ENCODE results near the gene CFAP74.

Gene CFAP74

GRCh38 chr1:1918901-1919303 is 84.7 kb downstream of the CFAP74 start, which contains the start of gene TMEM52:
TMEM52 (minus strand) TSS chr1:1919279; CDS start chr1:1919265, 14 bp downstream.
- in situ Hi-C loops (cut with HindIII; ENCODE audit: low sequenced_read_pairs), result no loop called here

DNA sequence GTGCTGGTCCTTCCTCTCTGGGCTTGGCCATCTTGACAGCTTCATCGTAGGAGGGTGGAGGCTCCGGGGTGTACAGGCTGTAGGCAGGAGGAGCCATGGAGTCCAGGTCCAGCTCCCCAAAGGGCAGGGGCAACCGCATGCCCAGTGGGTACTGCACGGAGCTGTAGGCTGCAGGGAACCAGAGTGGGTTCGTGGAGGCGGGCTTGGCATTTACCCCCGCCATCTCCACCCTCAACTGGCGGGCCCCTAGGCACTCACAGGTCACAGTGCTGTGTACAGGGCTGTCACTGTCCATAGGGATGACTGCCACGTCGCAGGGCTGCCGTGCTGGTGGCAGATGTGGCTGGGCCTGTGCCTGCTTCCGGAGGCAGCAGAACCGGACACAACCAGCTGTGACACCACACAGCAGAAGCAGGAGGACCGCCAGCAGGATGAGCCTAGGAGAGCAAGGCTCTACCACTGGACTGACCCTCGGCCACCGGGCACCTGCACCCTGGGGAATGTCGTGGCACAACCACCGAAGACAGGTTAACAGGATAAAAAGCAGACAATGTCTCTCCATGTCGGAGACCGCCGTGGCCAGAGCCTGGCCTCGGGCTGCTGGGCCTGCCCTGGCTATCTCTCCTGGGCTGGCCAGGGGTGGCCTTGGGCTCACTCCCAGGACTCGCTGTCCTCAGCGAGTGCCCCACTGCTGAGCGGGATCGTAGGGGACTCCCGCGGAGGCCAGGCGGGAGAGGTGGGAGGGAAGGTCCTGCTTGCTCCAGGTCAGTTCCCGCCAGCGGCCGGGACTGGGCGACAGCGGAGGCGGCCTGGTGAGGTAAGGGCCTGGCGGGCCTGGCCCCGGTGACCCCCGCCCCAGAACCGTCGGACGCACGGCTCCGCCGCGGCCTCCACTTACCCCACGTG is 85.3 kb downstream of the CFAP74 start:
- in situ Hi-C loops (cut with HindIII; ENCODE audit: low sequenced_read_pairs), result no loop called here

- in situ Hi-C loops (cut with HindIII; ENCODE audit: low sequenced_read_pairs), result no loop called here
These were observed 86.1 kb downstream of the CFAP74 start for GRCh38 chr1:1917304-1917976.

DNA sequence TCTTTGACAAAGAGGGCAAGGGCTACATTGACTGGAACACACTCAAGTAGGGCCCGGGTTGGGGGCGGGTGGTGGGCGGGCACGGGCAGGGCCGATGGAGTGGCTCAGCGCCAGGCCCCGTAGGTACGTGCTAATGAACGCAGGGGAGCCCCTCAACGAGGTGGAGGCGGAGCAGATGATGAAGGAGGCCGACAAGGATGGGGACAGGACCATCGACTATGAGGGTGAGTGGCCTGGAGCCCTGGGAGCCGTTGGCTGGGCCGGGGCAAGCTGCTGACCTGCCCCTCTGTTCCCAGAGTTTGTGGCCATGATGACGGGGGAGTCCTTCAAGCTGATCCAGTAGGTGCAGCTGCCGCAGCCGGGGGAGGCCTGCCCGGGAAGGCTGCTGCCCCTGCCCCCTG is 86.7 kb downstream of the CFAP74 start:
- in situ Hi-C loops (cut with HindIII; ENCODE audit: low sequenced_read_pairs), result no loop called here

DNA sequence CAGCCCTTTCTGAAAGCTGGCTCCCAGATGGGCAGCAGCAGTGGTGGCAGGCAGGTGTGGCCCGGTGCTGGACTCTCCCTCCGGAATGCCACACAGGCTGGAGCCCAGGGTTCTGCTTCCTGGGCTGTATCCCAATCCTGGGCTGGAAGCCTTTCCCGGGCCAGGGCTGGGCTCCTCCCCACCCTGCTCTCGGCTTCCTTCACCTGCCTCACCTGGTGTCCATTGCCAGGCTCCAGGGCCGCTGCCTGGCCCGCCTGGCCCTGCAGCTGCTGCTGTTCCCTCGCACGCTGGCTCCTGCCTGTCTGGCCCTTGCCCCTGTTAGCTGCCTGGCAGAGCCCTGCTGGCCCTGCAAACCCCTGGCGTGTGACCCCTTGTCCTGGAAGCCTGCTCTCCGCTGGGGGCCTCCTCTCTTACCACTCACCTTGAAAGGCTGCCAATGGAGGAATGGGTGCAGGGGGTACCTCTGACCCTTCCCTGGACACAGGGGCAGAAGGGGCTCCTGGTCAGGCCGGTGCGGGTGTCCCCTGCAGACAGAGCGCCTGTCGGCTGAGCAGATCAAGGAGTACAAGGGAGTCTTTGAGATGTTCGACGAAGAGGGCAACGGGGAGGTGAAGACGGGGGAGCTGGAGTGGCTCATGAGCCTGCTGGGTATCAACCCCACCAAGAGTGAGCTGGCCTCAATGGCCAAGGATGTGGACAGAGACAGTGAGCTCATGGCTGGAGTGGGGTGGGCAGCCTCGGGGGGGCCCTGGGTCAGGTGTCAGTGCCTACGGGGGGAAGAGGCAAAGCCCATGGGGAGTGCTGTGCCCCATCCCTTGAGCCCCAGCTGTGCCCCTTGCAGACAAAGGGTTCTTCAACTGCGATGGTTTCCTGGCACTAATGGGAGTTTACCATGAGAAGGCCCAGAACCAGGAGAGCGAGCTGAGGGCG is 87.4 kb downstream of the CFAP74 start:
- in situ Hi-C loops (cut with HindIII; ENCODE audit: low sequenced_read_pairs), result no loop called here

GRCh38 chr1:1914971-1915692 is 88.5 kb downstream of the CFAP74 start, which contains the start of gene CALML6:
CALML6 (plus strand) TSS chr1:1915260; CDS start chr1:1915281, 21 bp downstream.
- in situ Hi-C loops (cut with HindIII; ENCODE audit: low sequenced_read_pairs), result no loop called here

DNA sequence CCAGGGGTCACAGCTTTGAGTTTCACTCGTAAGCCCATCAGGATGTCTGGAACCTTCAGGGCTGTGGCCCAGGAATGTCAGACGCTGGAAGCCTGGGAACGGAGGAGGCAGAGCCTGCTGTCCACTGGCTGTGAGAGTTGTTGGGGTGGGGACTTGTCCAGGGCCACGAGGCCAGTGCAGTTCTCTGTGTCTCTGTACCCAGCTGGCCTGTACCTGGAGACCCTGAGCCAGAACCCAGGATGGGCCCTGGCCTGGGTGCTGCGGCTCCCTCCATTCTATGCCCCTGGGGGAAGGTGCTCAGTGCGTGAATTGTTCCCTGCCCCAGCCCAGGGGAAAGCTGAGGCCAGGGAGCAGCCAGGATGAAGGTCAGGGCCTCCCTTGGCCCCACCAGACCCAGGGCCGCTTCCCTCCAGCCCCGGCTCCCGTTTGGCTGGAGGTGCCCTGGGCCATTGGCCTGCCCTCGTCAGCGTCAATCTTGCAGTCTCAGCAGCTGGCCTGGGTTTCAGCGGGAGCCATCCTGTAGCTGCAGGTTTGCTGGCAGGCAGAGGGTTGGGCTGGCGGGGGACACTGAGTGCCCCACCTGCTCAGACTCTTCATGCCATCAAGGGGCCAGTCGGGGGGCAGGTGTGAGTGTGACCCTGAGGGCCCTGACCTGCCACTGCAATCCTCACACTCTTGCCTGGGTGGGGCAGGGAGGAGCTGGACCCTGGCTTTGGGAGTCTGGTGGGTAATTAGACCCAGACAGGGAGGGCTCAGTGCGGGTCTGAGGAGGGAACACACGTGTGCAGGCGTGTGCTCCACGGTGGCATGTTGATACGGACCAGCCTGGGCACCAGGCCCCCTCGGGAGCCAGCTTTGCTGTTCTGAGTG is 89.2 kb downstream of the CFAP74 start:
- in situ Hi-C loops (cut with HindIII; ENCODE audit: low sequenced_read_pairs), result no loop called here

GRCh38 chr1:1911350-1912041 is 92.1 kb downstream of the CFAP74 start:
- in situ Hi-C loops (cut with HindIII; ENCODE audit: low sequenced_read_pairs), result no loop called here

- in situ Hi-C loops (cut with HindIII; ENCODE audit: low sequenced_read_pairs), result no loop called here
These were observed 92.8 kb downstream of the CFAP74 start for GRCh38 chr1:1910651-1911331.

- in situ Hi-C loops (cut with HindIII; ENCODE audit: low sequenced_read_pairs), result no loop called here
These were observed 93.5 kb downstream of the CFAP74 start for GRCh38 chr1:1910033-1910465.

DNA sequence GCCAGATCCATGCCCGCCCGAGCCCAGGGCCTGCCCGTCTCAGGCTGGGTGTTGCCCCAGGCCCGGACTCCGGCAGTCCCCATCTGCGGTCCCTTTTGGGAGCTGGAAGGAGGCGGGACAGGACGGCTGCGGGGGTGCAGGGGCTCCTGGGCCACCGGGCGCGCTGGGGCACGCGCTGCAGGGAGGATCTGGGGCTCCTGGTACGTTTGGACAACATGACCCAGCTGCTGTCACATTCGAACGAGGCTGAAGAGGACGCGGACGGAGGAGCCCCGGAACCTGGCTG is 95.1 kb downstream of the CFAP74 start:
- in situ Hi-C loops (cut with HindIII; ENCODE audit: low sequenced_read_pairs), result no loop called here

DNA sequence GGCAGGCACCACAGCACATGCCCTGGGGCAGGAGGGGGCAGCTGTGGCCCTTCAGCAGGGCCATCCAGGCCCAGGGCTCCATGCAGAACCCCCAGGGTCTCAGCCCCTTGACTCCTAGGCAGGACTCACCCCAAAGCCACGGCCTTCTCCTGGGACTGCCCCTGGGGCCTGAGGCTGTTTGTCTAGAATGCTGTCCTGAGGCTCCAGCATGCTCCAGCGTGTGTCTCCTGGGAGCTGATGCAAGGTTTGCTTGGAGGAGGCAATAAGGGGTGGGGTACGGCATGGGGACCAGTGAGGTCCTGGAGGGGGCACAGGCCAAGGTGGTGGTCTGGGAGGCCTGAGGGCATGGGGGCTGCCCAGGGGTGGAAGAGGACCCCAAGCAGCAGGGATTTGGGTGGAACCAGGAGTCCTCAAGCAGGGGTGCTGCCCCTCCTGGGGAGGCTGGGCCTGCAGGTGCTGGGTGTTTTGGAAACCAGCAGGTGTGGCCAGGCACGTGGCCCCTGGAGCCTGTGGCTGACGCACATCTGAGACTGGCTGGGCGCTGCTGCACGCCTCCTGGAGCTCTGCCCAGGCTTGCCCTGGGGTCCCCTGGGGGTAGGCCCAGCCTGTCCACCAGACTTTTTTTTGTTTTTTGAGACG is 96.4 kb downstream of the CFAP74 start:
- in situ Hi-C loops (cut with HindIII; ENCODE audit: low sequenced_read_pairs), result no loop called here

- in situ Hi-C loops (cut with HindIII; ENCODE audit: low sequenced_read_pairs), result no loop called here
These were observed 97.1 kb downstream of the CFAP74 start for GRCh38 chr1:1906185-1907097.

DNA sequence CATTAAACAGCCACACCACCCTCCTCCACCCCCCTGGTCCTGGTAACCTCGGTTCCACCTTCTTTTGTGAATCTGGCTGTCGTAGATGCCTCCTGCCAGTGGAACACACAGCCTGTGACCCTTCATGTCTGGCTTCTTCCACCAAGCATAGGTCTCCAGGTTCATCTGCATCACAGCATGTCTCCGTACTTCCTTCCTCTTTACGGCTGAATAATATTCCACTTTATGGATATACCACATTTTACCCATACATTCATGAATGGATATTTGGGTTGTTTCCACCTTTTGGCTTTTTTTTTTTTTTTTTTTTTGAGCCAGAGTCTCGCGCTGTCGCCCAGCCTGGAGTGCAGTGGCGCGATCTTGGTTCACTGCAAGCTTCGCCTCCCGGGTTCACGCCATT is 100.4 kb downstream of the CFAP74 start:
- in situ Hi-C loops (cut with HindIII; ENCODE audit: low sequenced_read_pairs), result no loop called here

GRCh38 chr1:1901641-1902294 is 101.8 kb downstream of the CFAP74 start:
- in situ Hi-C loops (cut with HindIII; ENCODE audit: low sequenced_read_pairs), result no loop called here

- in situ Hi-C loops (cut with HindIII; ENCODE audit: low sequenced_read_pairs), result no loop called here
These were observed 102.5 kb downstream of the CFAP74 start for GRCh38 chr1:1900883-1901640.

All from DLD1 (cell line).